ENCODE results near the gene PRR14L.
"Not testable (repeated sequence)": the region's sequence is repeated elsewhere in the genome, so short reads cannot be mapped to it uniquely, and the experiment has no call there.

PRR14L gene

GRCh38 chr22:31739795-31740201 is 10.1 kb downstream of the PRR14L start:
- DNase-seq: no peak

- no peak for DNase-seq
Measured at GRCh38 chr22:31738566-31738965, 11.4 kb downstream of the PRR14L start.

GRCh38 chr22:31737932-31738331 is 12.0 kb downstream of the PRR14L start:
- DNase-seq: no peak

GRCh38 chr22:31736458-31736857 is 13.5 kb downstream of the PRR14L start:
- DNase-seq: no peak

- no peak for DNase-seq
Measured at GRCh38 chr22:31734512-31734911, 15.4 kb downstream of the PRR14L start.

GRCh38 chr22:31733580-31734079 is 16.3 kb downstream of the PRR14L start:
- no peak for DNase-seq

GRCh38 chr22:31732089-31732829 is 17.7 kb downstream of the PRR14L start:
- no peak for DNase-seq

- no peak for DNase-seq
Measured at GRCh38 chr22:31730344-31730711, 19.6 kb downstream of the PRR14L start.

GRCh38 chr22:31728857-31729256 is 21.1 kb downstream of the PRR14L start:
- no peak for DNase-seq

- no peak for DNase-seq
Measured at GRCh38 chr22:31726692-31727091, 23.2 kb downstream of the PRR14L start.

- DNase-seq: no peak
Measured at GRCh38 chr22:31723723-31724122, 26.2 kb downstream of the PRR14L start.

- no peak for DNase-seq
Measured at GRCh38 chr22:31719850-31720471, 30.0 kb downstream of the PRR14L start.

GRCh38 chr22:31715147-31715778 is 34.7 kb downstream of the PRR14L start:
- DNase-seq: no peak

- DNase-seq: not testable (repeated sequence)
Measured at GRCh38 chr22:31711226-31711625, 38.7 kb downstream of the PRR14L start.

- no peak for DNase-seq
Measured at GRCh38 chr22:31707519-31707918, 42.4 kb downstream of the PRR14L start.

GRCh38 chr22:31695423-31695822 is 54.5 kb downstream of the PRR14L start:
- no peak for DNase-seq

GRCh38 chr22:31694046-31694445 is 55.9 kb downstream of the PRR14L start:
- DNase-seq: not testable (repeated sequence)

- DNase-seq: no peak
Measured at GRCh38 chr22:31692186-31692886, 57.6 kb downstream of the PRR14L start.

- no peak for DNase-seq
Measured at GRCh38 chr22:31691408-31691807, 58.5 kb downstream of the PRR14L start.

GRCh38 chr22:31683181-31684105 is 66.5 kb downstream of the PRR14L start:
- no peak for DNase-seq

GRCh38 chr22:31682751-31683150 is 67.2 kb downstream of the PRR14L start:
- DNase-seq: no peak

All from activated CD4-positive, alpha-beta T cell treated with anti-CD3 and anti-CD28 coated beads for 1 hour (primary cell).